Progenitor cell of endocrine pancreas (in vitro differentiated cells): ENCODE data around the gene BRME1. TPM values are rescaled to one million over a fixed set of nuclear protein-coding genes. Genes with fewer than 3 reads are reported as not detected.

Source experiments
- DNase-seq: peaks from one replicate; pipeline ENCODE4 v3.0.0; 2021; ENCODE audit warnings: low spot score; ENCODE audit not compliant: unreplicated experiment
- H3K27ac Mint-ChIP-seq: 2 replicates; pipeline ENCODE4 v1.8.0; 2021; ENCODE audit warnings: mild to moderate bottlenecking, moderate library complexity, mixed read lengths
- H3K27me3 Mint-ChIP-seq: 2 replicates; pipeline ENCODE4 v1.8.0; 2021; ENCODE audit warnings: mixed read lengths
- H3K36me3 Mint-ChIP-seq: 2 replicates; pipeline ENCODE4 v1.8.0; 2022; ENCODE audit warnings: mixed read lengths; ENCODE audit not compliant: insufficient read depth
- H3K4me1 Mint-ChIP-seq: 2 replicates; pipeline ENCODE4 v1.8.0; 2021; ENCODE audit warnings: low read depth, mixed read lengths
- H3K4me3 Mint-ChIP-seq: 2 replicates; pipeline ENCODE4 v1.8.0; 2021; ENCODE audit warnings: low read depth, mild to moderate bottlenecking, moderate library complexity, mixed read lengths
- H3K9me3 Mint-ChIP-seq: 2 replicates; pipeline ENCODE4 v1.8.0; 2021; ENCODE audit warnings: low read depth, mixed read lengths
- total RNA-seq: library from RNA; stranded (reverse); gene quantifications from 2 replicates; pipeline ENCODE4 v1.2.1, GENCODE V29; 2021
- TF ChIP-seq, protein P1 (sequence below): fragments of 200-600 bp; sonication (generic); IDR thresholded peaks from one replicate; pipeline ENCODE4 v1.5.0; 2021; ENCODE audit warnings: antibody characterized with exemption, mild to moderate bottlenecking; ENCODE audit not compliant: unreplicated experiment

The BRME1 gene
- total RNA-seq, 1 donor from 2014 or later = 6.1 TPM

DNA sequence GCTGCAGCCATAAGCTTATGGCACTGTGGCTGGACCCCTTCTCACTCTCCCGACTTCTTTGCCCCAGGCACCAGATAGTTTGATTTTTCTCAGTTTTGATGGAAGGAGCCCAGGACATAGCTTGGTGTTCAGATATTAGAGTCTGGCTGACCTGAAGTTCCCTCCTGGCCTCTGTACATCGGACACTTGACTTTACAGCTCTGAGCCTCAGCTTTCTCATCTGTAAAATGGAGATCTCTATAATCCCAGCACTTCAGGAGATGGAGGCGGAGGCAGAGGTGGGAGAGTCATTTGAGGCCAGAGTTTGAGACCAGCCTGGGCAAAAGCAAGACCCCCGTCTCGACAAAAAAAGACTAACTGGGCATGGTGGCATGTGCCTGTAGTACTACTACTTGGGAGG is 993 bp upstream of the BRME1 start:
- Mint-ChIP-seq H3K9me3 (no peaks in the 10 kb centered on the region), H3K4me3 (peak overlapping the region; percentile 84), H3K36me3 (peaks cover 8% of the 10 kb centered on the region), H3K27ac (peak overlapping the region; percentile 31), H3K27me3 (peaks cover 3% of the 10 kb centered on the region), H3K4me1 (peaks cover 5% of the 10 kb centered on the region)
- no peak for DNase-seq
- TF ChIP-seq, protein P1, sequence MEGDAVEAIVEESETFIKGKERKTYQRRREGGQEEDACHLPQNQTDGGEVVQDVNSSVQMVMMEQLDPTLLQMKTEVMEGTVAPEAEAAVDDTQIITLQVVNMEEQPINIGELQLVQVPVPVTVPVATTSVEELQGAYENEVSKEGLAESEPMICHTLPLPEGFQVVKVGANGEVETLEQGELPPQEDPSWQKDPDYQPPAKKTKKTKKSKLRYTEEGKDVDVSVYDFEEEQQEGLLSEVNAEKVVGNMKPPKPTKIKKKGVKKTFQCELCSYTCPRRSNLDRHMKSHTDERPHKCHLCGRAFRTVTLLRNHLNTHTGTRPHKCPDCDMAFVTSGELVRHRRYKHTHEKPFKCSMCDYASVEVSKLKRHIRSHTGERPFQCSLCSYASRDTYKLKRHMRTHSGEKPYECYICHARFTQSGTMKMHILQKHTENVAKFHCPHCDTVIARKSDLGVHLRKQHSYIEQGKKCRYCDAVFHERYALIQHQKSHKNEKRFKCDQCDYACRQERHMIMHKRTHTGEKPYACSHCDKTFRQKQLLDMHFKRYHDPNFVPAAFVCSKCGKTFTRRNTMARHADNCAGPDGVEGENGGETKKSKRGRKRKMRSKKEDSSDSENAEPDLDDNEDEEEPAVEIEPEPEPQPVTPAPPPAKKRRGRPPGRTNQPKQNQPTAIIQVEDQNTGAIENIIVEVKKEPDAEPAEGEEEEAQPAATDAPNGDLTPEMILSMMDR = no peak

DNA sequence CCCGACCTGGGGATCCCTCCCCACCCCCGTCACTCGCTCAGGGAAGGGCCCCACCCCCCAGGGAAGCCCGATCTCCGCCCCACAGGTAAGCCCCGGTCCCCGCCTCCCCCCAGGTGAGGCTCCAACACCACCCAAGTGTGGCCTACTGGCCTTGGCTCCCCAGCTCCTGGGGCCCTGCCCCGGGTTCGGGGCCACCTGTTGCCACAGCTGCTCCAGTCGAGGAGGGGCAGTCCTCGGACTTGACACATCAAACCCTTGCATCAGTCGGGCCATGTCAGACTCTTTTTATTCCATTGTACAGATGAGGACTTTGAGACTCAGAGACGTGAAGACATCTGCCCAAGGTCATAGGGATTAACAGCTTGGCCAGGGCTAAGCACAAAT is 596 bp upstream of the BRME1 start:
- Mint-ChIP-seq H3K4me1 (peaks cover 5% of the 10 kb centered on the region), H3K9me3 (no peaks in the 10 kb centered on the region), H3K27ac (peak overlapping the region; percentile 31), H3K27me3 (peaks cover 3% of the 10 kb centered on the region), H3K4me3 (peak overlapping the region; percentile 84), H3K36me3 (peaks cover 8% of the 10 kb centered on the region)
- TF ChIP-seq, protein P1 = no peak
- DNase-seq = no peak

DNA sequence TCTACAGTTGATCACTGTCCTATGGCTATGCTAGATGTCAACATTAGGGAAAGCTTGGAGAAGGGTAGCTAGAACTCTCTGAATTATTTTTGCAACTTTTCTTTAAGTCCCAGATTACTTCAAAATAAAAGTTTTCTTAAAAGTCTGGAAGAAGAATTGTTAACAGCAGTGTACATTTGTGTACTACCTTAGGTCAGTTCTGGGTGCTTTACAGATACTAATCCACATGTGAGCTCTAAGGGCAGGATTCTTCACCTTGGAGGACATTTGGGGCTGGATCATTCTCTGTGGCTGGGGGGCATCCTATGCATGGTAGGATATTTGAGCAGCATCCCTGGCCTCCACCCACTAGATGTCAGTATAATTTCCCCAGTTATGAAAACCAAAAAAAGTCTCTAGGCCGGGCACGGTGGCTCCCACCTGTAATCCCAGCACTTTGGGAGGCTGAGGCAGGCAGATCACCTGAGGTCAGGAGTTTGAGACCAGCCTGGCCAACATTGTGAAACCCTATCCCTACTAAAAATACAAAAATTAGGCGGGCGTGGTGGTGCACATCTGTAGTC is 2.8 kb downstream of the BRME1 start:
- no peak for DNase-seq
- H3K9me3 Mint-ChIP-seq = no peaks in the 10 kb centered on the region
- H3K27ac Mint-ChIP-seq = no peak overlapping the region
- H3K4me3 Mint-ChIP-seq = no peak overlapping the region
- no peaks in the 10 kb centered on the region for H3K36me3 Mint-ChIP-seq
- peaks cover 3% of the 10 kb centered on the region for H3K27me3 Mint-ChIP-seq
- TF ChIP-seq, protein P1 = no peak
- H3K4me1 Mint-ChIP-seq = peaks cover 5% of the 10 kb centered on the region

DNA sequence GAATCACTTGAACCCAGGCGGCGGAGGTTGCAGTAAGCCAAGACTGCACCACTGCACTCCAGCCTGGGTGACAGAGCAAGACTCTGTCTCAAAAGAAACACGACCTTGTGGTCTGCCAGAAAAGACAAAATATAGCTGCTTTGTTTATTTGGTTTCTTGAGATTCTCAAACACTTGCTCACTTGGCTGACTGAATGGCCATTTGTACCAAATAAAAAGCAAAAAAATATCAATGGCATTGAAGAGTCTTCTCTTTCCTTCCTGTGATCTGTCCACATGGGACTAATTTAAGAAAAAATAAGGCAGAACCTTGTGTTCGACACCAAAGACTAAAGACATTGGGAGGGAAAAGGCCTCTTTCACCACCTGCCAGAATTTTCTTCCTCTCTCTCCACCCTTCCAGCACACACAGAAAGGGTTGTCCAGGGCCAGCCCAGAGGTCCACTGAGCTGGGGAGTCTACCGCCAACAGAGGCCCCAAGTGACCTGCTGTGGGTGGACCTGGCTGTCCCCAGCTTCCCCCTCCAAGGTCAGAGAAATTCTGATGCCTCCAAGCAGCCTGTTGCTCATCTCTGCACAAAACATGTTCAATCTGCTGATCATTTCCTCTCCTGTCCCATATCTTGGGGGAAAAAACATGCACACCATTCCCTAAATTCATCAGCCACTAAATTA is 5.9 kb downstream of the BRME1 start:
- H3K36me3 Mint-ChIP-seq = no peaks in the 10 kb centered on the region
- peaks cover 3% of the 10 kb centered on the region for H3K27me3 Mint-ChIP-seq
- no peaks in the 10 kb centered on the region for H3K4me1 Mint-ChIP-seq
- no peak overlapping the region for H3K27ac Mint-ChIP-seq
- no peak overlapping the region for H3K4me3 Mint-ChIP-seq
- no peaks in the 10 kb centered on the region for H3K9me3 Mint-ChIP-seq
- TF ChIP-seq, protein P1 = no peak
- no peak for DNase-seq

DNA sequence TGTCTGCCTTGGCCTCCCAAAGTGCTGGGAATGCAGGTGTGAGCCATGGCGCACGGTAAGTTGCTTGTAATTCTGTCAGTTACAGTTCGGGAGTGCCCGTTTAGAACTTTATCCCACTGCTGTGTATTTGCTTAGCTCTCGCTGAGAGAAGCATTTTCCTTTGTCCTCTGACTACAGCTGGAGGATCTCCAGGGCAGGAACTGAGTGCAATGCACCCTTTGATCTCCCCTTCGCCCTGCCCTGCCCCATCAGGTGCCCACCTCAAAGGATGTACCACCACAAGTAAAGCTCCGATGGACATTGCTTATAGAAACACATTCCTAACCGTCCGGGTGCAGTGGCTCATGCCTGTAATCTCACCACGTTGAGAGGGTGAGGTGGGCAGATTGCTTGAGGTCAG is 6.5 kb downstream of the BRME1 start:
- TF ChIP-seq, protein P1 = no peak
- Mint-ChIP-seq H3K27ac (no peak overlapping the region), H3K4me3 (no peak overlapping the region), H3K4me1 (no peaks in the 10 kb centered on the region), H3K9me3 (no peaks in the 10 kb centered on the region), H3K27me3 (no peaks in the 10 kb centered on the region), H3K36me3 (no peaks in the 10 kb centered on the region)
- DNase-seq = no peak
